ENCODE data around the gene DUSP12. TPM values are rescaled to one million over a fixed set of nuclear protein-coding genes. Genes with fewer than 3 reads are reported as not detected.
A peak's percentile ranks its signal among the peaks of the same experiment; 100 is the strongest.

DUSP12 gene
- total and polyA plus RNA-seq, 9 of the 15 experiments (the other 6 are each of a cell fraction or from before 2014, with no cell fraction given): 10.4 to 81.4 (median 43.6) TPM

DNA sequence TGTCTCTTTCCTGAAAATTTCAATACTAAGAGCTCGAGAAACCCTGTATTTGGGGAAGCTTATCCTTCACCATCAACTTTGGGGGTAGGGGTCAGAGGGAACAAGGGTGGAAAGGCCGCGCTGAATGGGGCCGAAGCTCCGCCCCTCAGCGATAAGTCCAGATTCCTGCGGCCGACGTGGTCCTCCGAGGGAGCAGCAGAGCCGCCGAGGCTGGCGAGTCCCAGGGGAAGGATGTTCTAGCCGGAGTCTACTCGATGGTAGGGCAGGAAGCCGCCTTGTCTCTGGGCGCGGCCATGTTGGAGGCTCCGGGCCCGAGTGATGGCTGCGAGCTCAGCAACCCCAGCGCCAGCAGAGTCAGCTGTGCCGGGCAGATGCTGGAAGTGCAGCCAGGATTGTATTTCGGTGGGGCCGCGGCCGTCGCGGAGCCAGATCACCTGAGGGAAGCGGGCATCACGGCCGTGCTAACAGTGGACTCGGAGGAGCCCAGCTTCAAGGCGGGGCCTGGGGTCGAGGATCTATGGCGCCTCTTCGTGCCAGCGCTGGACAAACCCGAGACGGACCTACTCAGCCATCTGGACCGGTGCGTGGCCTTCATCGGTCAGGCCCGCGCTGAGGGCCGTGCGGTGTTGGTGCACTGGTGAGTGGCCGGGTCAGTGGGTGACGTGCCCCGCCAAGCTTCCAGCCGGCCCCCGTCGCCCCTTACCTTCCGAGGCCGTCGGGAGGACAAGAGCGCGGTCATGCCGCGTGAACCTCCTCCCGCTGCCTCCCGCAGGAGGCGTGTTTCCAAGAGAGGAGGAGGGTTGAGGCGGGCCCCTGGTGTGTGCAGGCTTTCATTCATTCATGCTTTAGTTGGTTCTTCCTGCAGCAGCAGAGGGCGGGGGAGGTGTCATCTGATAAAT, at the start of gene DUSP12 (continued):
- TF ChIP-seq THRB (CRISPR knock-in tag; conservative IDR thresholded peaks at IDR 0.05): no peak
- no peak for TF ChIP-seq BCLAF1 (IDR thresholded peaks at IDR 0.05; ENCODE audit: borderline replicate concordance in 1 of 2, control insufficient read depth in 1 of 2, low read depth in 2 of 2, low read length in 1 of 2)
- TF ChIP-seq POLR2H (tag; IDR thresholded peaks at IDR 0.05; ENCODE audit: low read depth): peak; percentile 81
- TF ChIP-seq KLF13 (tag; IDR thresholded peaks at IDR 0.05; ENCODE audit: borderline replicate concordance, low read depth): no peak
- TF ChIP-seq GABPA (tag; conservative IDR thresholded peaks at IDR 0.05; ENCODE audit: low read depth): peak; percentile 83
- no peak for TF ChIP-seq ELF4 (CRISPR knock-in tag; IDR thresholded peaks at IDR 0.05)
- peak; percentile 30; the same call in 1 of the 2 replicates for TF ChIP-seq GMEB1 (CRISPR knock-in tag; IDR thresholded peaks at IDR 0.05)
